HCT116 (cell line): Measurements from ENCODE around the gene PC.

ENCODE experiments used
- CEBPB ChIP-seq: IDR thresholded peaks from 2 replicates; pipeline ENCODE4 v1.6.1; 2012; ENCODE audit warnings: low read depth
- EGR1 ChIP-seq: IDR thresholded peaks from 2 replicates; pipeline ENCODE4 v1.6.1; 2012; ENCODE audit warnings: low read depth
- EZH2 ChIP-seq: fragments of 200-600 bp; sonication (generic); IDR thresholded peaks from 2 replicates; pipeline ENCODE4 v1.6.1; 2017; ENCODE audit warnings: antibody characterized with exemption, mixed run types
- POLR2A ChIP-seq: IDR thresholded peaks from 2 replicates; pipeline ENCODE4 v1.7.0; 2011; ENCODE audit warnings: borderline replicate concordance; ENCODE audit not compliant: insufficient read depth, insufficient read length; ENCODE audit errors: extremely low read depth
- POLR2AphosphoS5 ChIP-seq: IDR thresholded peaks from 2 replicates; pipeline ENCODE4 v1.6.1; 2011; ENCODE audit warnings: mild to moderate bottlenecking, low read depth, low read length, moderate library complexity
- SIN3A ChIP-seq: IDR thresholded peaks from 2 replicates; pipeline ENCODE4 v1.6.1; 2012; ENCODE audit warnings: low read depth
- SRF ChIP-seq: IDR thresholded peaks from 2 replicates; pipeline ENCODE4 v1.6.1; 2012; ENCODE audit warnings: low read depth
- YY1 ChIP-seq: IDR thresholded peaks from 2 replicates; pipeline ENCODE4 v1.6.1; 2011; ENCODE audit warnings: low read length, low read depth, moderate library complexity, mild to moderate bottlenecking; ENCODE audit not compliant: insufficient replicate concordance; ENCODE audit errors: extremely low read depth
- ZFX ChIP-seq: fragments of 450-650 bp; IDR thresholded peaks from 2 replicates; pipeline ENCODE4 v1.6.1; 2017
- TF ChIP-seq, protein P1 (sequence below), 3 experiments: fragments of 200-600 bp in 1 of 3; sonication (generic) in 1 of 3; IDR thresholded peaks in 2 of 3; conservative IDR thresholded peaks in 1 of 3; 2 replicates each; pipeline ENCODE4 v1.5.1; 2012 to 2017; ENCODE audit warnings: low read depth in 2 of 3, low read length in 2 of 3, antibody characterized with exemption in 1 of 3, borderline replicate concordance in 1 of 3, control low read depth in 1 of 3, mild to moderate bottlenecking in 1 of 3, mixed read lengths in 1 of 3, mixed run types in 1 of 3, moderate library complexity in 1 of 3; ENCODE audit not compliant: insufficient read depth in 1 of 3

DNA sequence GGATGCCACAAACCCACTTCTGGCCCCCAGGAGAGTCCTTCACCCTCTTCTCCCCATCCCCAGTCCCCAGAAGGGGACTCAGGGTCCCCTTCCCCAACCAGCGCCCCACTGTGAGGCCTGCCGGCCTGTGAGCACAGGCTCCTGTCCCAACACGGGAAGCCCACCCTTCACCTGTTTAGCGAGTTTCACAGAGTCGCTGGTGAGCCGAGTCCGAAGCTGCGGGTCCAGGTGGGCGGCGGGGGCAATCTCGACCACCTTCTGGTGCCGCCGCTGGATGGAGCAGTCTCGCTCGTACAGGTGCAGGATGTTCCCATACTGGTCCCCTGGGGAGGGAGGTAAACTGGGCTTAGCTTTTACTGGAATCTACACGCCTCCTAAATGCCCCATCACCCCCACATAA lies 88.1 kb downstream of the PC start:
- TF ChIP-seq ZFX = no peak
- TF ChIP-seq CEBPB = no peak
- TF ChIP-seq YY1 = no peak
- TF ChIP-seq EZH2 = no peak
- TF ChIP-seq EGR1 = no peak
- TF ChIP-seq SRF = no peak
- no peak for TF ChIP-seq SIN3A
- TF ChIP-seq, protein P1, sequence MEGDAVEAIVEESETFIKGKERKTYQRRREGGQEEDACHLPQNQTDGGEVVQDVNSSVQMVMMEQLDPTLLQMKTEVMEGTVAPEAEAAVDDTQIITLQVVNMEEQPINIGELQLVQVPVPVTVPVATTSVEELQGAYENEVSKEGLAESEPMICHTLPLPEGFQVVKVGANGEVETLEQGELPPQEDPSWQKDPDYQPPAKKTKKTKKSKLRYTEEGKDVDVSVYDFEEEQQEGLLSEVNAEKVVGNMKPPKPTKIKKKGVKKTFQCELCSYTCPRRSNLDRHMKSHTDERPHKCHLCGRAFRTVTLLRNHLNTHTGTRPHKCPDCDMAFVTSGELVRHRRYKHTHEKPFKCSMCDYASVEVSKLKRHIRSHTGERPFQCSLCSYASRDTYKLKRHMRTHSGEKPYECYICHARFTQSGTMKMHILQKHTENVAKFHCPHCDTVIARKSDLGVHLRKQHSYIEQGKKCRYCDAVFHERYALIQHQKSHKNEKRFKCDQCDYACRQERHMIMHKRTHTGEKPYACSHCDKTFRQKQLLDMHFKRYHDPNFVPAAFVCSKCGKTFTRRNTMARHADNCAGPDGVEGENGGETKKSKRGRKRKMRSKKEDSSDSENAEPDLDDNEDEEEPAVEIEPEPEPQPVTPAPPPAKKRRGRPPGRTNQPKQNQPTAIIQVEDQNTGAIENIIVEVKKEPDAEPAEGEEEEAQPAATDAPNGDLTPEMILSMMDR (IDR thresholded peaks at IDR 0.05 in 2 of 3, conservative IDR thresholded peaks at IDR 0.05 in 1 of 3; ENCODE audit: borderline replicate concordance in 1 of 3, insufficient read depth in 1 of 3, low read depth in 2 of 3, low read length in 2 of 3) = no peak
- TF ChIP-seq POLR2AphosphoS5 = no peak
- no peak for TF ChIP-seq POLR2A
